Activated CD4-positive, alpha-beta T cell treated with anti-CD3 and anti-CD28 coated beads, Interleukin-2, amount 10 ng/mL, durations not matched to agents 7 days and 5 days (primary cell): ENCODE data around the gene RPUSD2. TPM values are rescaled to one million over a fixed set of nuclear protein-coding genes. Genes with fewer than 3 reads are reported as not detected.
A peak's percentile ranks its signal among the peaks of the same experiment; 100 is the strongest.

Experiments
- CTCF ChIA-PET: fragments of 350-600 bp; sonication (Branson Sonifier 250); formaldehyde crosslinking; loops from one replicate; lab custom pipeline; 2021; ENCODE audit warnings: antibody characterized with exemption; lab: Charles Lee
- POLR2A ChIA-PET: fragments of 350-600 bp; sonication (Branson Sonifier 250); formaldehyde crosslinking; loops from one replicate; lab custom pipeline; 2021; ENCODE audit warnings: antibody characterized with exemption; lab: Charles Lee
- DNase-seq: peaks from one replicate; pipeline ENCODE4 v3.0.0-alpha.2; 2020
- H3K27ac Mint-ChIP-seq: one replicate; pipeline ENCODE4 v1.8.0; 2021; ENCODE audit warnings: mild to moderate bottlenecking, moderate library complexity, mixed read lengths
- H3K27me3 Mint-ChIP-seq: one replicate; pipeline ENCODE4 v1.8.0; 2021; ENCODE audit warnings: mixed read lengths
- H3K36me3 Mint-ChIP-seq: one replicate; pipeline ENCODE4 v1.8.0; 2021; ENCODE audit warnings: low read depth, mixed read lengths
- H3K4me1 Mint-ChIP-seq: one replicate; pipeline ENCODE4 v1.8.0; 2021; ENCODE audit warnings: mixed read lengths
- H3K4me3 Mint-ChIP-seq: one replicate; pipeline ENCODE4 v1.8.0; 2021; ENCODE audit warnings: mild to moderate bottlenecking, moderate library complexity, mixed read lengths
- H3K9me3 Mint-ChIP-seq: one replicate; pipeline ENCODE4 v1.8.0; 2021; ENCODE audit warnings: mixed read lengths
- total RNA-seq, 2 experiments: library from RNA; stranded (reverse); gene quantifications; one replicate each; pipeline ENCODE4 v1.2.3, GENCODE V29; 2021

Gene RPUSD2
- total RNA-seq, 2 experiments from 2014 or later = 10.0 to 13.0 TPM

DNA sequence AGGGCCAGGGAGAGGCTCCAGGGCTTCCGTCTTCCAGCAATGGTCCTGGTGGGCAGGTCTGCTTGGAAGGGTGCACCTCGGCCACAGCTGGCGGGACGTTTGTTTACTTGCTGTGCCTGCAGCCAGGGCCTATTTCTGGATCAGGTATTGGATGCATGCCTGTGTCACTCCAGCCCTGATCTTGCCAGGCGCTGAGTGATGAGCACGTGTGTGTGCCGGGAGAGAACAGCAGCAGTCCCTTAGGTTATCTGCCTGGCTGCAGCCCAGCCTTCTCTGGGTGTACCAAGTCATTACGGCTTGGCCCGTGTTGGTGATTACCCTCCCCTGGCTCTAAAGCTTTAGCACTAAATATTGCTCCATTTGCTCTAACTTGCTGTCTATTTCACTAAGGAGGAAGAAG is 19.2 kb upstream of the RPUSD2 start:
- no peaks in the 10 kb centered on the region for H3K4me1 Mint-ChIP-seq
- no peak overlapping the region for H3K4me3 Mint-ChIP-seq
- H3K27ac Mint-ChIP-seq = no peak overlapping the region
- ChIA-PET CTCF (interaction anchor here (1.0 kb wide), 1 partner anchor 11 kb away, joined by 3 read pairs; no protein-coding TSS in a partner anchor), POLR2A (no interaction called here)
- no peaks in the 10 kb centered on the region for H3K27me3 Mint-ChIP-seq
- no peaks in the 10 kb centered on the region for H3K9me3 Mint-ChIP-seq
- H3K36me3 Mint-ChIP-seq = peaks cover 30% of the 10 kb centered on the region
- DNase-seq = no peak

DNA sequence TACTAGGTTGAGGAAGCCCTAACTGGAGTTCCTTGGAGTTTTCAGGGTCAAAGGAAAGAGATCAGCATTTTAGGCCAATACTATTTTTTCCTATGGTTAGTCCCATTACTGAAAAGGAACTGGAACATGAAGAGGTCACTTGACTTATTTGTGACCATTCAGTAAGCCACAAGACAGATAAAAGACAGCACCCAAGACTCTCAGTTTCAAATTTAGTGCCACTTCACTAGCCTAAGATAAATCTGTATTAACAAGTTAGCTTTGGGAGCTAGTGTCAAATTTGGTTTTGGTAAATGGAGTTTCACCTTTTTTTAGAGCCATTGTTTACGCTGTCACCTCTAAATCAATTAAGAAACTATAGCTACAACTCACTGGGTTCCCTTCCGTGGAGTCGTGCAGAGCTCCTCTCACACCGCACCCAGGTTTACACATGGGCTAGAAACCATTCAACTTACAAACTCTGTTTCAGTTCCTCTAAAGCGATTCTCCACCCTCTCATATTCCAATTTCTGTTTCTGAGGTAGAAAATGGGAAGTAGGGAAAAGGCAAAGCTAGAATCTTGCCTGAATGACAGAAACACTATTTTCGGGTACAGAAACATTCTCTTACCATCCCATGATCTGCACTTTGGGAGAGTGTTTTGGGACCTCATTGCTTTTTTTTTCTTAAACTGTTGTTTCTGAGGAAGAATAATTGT is 18.6 kb upstream of the RPUSD2 start:
- Mint-ChIP-seq H3K9me3 (no peaks in the 10 kb centered on the region), H3K27me3 (no peaks in the 10 kb centered on the region), H3K4me3 (no peak overlapping the region), H3K36me3 (peaks cover 33% of the 10 kb centered on the region), H3K4me1 (no peaks in the 10 kb centered on the region), H3K27ac (no peak overlapping the region)
- ChIA-PET CTCF (interaction anchor here (0.6 to 1.0 kb wide), 2 partner anchors 12 to 70 kb away, joined by 3 to 4 read pairs; no protein-coding TSS in a partner anchor), POLR2A (no interaction called here)
- DNase-seq = no peak

DNA sequence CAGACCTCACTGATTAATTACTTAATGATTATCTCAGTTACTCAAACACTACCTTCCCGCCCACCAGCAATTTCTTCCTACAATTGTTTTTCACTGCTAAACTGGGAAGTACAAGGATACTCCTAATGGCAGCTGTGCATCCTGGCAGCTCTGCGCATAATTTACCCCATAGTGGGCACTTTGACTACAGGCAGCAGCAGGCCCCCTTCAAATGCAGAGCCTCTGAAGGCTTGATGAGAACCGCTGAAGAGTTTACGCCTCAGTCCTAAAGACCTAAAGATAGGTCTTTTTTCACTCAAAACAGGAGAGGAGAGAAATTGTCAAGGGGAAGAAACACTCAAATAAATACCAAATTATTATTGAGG is 15.0 kb upstream of the RPUSD2 start:
- ChIA-PET POLR2A (no interaction called here), CTCF (no interaction called here)
- Mint-ChIP-seq H3K9me3 (no peaks in the 10 kb centered on the region), H3K4me3 (no peak overlapping the region), H3K27ac (no peak overlapping the region), H3K4me1 (peaks cover 2% of the 10 kb centered on the region), H3K36me3 (peaks cover 39% of the 10 kb centered on the region), H3K27me3 (no peaks in the 10 kb centered on the region)
- DNase-seq = no peak

DNA sequence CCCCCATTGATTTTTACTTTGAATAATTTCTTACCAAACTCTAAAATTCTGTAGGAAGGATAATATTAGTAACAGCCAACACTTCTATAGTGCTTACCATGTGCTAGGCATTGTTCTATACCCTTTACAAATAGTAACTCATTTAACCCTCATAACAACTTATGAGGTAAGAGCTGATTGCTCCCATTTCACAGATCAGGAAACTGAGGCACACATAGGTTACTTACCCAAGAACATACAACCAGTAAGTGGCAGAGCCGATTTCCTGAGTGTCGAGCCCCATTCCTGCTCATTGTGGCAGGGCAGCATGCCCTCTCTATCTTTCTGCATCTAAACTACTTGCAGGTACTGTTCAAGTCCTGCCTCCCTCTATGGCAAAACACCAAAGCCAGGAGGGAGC is 13.2 kb upstream of the RPUSD2 start:
- Mint-ChIP-seq H3K27me3 (no peaks in the 10 kb centered on the region), H3K4me1 (peaks cover 5% of the 10 kb centered on the region), H3K27ac (no peak overlapping the region), H3K4me3 (no peak overlapping the region), H3K9me3 (no peaks in the 10 kb centered on the region), H3K36me3 (peaks cover 41% of the 10 kb centered on the region)
- ChIA-PET CTCF (no interaction called here), POLR2A (no interaction called here)
- DNase-seq = no peak

DNA sequence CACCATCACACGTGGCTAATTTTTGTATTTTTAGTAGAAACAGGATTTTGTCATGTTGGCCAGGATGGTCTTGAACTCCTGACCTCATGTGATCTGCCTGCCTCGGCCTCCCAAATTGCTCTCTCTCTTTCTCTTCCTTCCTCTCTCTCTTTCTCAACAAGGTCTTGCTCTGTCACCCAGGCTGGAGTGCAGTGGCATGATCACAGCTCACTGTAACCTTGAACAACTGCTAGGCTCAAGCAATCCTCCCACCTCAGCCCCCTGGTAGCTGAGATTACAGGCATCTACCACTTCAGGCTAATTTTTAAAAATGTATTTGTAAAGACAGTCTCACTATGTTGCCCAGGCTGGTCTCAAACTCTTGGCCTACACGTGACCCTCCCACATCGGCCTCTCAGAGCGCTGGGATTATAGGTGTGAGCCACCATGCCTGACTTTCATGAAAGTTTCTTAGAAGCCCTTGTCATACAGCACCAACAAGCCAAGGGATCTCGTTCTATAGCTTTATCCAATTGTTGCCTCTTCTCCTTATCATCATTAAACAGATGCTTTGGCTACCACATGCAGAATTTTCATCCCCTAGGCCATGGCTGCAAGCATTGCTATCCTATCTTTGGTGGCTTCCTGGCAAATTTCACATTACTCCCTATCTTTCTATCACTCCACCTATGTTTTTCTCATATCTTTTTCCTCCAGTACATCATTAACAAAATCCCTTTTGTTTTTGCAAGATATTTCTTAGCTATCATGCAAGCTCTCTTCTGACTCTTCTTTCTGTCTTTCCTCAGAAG is 10.0 kb upstream of the RPUSD2 start:
- ChIA-PET CTCF (interaction anchor here (1.1 to 1.2 kb wide), 2 partner anchors 10 to 30 kb away, joined by 3 to 5 read pairs; no protein-coding TSS in a partner anchor), POLR2A (no interaction called here)
- Mint-ChIP-seq H3K27ac (no peak overlapping the region), H3K4me3 (no peak overlapping the region), H3K9me3 (no peaks in the 10 kb centered on the region), H3K4me1 (peaks cover 26% of the 10 kb centered on the region), H3K27me3 (no peaks in the 10 kb centered on the region), H3K36me3 (peaks cover 37% of the 10 kb centered on the region)
- DNase-seq = no peak

DNA sequence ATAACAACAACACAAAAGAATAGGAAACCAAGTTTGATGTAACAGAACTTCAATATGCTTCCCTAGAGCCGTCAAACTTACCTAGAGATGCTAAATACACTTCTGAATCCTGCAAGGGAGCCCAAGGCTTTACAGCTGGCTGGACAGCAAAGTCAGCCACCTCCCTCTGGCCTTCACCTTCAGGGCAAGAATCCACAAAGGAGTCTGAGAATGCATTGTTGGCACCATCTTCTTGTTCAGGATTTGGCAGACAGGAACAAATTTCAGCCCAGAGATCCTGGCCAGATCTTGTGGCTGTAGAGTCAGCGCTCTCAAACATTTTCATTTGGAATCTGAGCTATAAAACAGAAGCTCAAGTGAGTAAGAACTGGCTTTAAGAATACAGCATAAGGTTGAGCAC is 6.4 kb upstream of the RPUSD2 start:
- ChIA-PET POLR2A (no interaction called here), CTCF (interaction anchor here (1.0 to 1.6 kb wide), 2 partner anchors 24 to 29 kb away, joined by 3 to 4 read pairs; no protein-coding TSS in a partner anchor)
- H3K27me3 Mint-ChIP-seq = peaks cover 2% of the 10 kb centered on the region
- H3K4me1 Mint-ChIP-seq = peaks cover 41% of the 10 kb centered on the region
- H3K4me3 Mint-ChIP-seq = peak overlapping the region; percentile 34
- no peaks in the 10 kb centered on the region for H3K9me3 Mint-ChIP-seq
- DNase-seq = no peak
- H3K36me3 Mint-ChIP-seq = peaks cover 22% of the 10 kb centered on the region
- H3K27ac Mint-ChIP-seq = no peak overlapping the region

DNA sequence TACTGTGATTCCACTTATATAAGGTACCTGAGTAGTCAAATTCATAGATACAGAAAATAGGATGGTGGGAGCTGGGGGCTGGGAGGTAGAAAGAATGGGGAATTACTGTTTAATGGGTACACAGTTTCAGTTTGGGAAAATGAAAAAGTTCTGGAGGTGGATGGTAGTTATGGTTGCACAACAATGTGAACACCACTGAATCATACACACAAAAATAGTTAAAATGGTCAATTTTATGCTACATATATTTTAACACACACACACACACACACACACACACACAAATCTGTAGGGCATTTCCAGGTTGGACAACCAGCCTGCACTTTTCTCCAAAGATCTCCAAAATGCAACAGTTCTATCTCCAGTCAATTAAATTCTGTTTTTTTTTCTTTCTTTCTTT is 5.7 kb upstream of the RPUSD2 start:
- Mint-ChIP-seq H3K27ac (no peak overlapping the region), H3K27me3 (peaks cover 2% of the 10 kb centered on the region), H3K4me1 (peaks cover 41% of the 10 kb centered on the region), H3K9me3 (no peaks in the 10 kb centered on the region), H3K4me3 (peak overlapping the region; percentile 97), H3K36me3 (peaks cover 20% of the 10 kb centered on the region)
- CTCF ChIA-PET = interaction anchor here (1.6 kb wide), 1 partner anchor 25 kb away, joined by 4 read pairs; no protein-coding TSS in a partner anchor
- no peak for DNase-seq
- POLR2A ChIA-PET = no interaction called here

DNA sequence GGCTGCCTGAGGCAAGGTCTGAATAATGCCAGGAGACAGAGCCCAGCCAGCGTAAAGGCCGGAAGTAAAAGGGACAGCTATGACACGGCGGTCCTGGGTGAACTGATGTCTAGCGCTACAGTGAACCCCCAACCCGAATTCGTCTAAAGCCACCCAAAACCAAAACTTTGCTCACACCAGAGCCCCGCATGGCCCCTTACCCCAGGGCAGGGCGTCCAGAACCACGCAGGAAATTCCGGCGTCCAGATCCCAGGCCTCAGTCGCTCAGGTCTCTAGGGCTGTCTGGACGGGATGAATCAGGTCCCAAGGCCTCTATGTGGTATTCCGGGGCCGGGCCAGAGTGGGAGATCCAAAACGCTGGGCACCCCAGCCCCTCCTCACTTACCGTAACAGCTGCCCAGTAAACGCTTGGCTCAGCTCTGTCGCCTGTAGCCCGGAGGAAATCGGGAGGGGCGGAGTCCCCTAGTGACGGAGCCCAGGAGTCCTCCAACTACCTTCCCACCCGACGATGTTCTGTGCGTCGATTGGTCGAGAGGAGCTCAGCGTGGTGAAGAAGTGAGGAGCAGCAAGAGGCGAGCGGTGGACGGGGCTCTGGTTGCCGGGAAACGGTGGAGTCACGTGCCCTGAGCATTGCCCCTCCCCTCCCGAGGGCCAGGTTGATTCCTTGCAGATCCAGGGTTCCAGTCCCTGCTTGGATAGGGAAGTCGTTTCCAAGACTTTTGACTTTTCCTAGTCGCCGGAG is 4.3 kb upstream of the RPUSD2 start, which contains the start of gene CCDC32:
CCDC32 (minus strand) TSS at position 452 of the 742 bp plus-strand sequence. CDS start 2,027 bp downstream, outside the sequence.
- H3K9me3 Mint-ChIP-seq = no peaks in the 10 kb centered on the region
- H3K27me3 Mint-ChIP-seq = peaks cover 2% of the 10 kb centered on the region
- ChIA-PET CTCF (interaction anchor here (0.8 to 2.0 kb wide), 7 partner anchors 13 to 296 kb away, joined by 3 to 9 read pairs (median 4); no protein-coding TSS in a partner anchor), POLR2A (interaction anchor here (0.6 to 1.5 kb wide), 3 partner anchors 8 to 130 kb away, joined by 3 to 4 read pairs (median 3); partner anchors contain the start of gene RAD51)
- peak within 1 kb of the TSS; percentile 97 for H3K27ac Mint-ChIP-seq
- H3K4me1 Mint-ChIP-seq = peaks cover 43% of the 10 kb centered on the region
- H3K4me3 Mint-ChIP-seq = peak within 1 kb of the TSS; percentile 97
- H3K36me3 Mint-ChIP-seq = peaks cover 18% of the 10 kb centered on the region
- DNase-seq = peak; percentile 98

DNA sequence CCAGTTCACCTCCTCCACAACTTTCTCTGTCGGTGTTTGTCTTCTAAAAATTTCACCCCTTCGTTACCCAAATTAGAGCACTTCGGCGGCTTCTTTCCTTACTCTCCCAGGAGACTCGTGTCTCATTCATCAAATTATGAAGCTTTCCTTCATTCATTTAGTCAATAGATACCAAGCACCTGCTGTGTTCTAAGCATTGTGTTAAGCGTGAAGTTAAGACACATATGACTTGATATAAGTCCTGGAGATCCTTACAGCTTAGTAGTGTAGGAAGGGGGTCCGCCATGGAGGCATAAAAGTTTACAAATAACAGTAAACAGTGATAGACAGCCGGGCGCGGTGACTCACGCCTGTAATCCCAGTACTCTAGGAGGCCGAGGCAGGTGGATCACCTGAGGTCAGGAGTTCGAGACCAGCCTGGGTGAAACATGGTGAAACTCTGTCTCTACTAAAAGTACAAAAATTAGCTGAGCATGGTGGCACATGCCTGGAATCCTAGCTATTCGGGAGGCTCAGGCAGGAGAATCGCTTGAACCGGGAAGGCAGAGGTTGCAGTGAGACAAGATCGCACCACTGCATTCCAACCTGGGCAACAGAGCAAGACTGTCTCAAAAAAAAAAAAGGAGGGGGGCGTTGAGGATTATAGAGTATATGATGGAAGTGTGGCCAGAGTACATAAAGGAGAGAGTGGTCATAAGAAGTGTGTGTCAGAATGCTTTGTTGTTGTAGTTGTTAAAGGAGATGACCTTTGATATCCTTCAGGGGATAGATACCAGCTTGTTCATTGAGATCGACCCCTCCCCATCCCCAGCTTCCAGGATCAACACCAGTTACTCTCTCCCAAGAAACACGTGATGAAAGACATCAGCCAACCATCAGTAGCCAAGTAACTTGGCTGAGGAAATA is 3.5 kb upstream of the RPUSD2 start:
- Mint-ChIP-seq H3K4me1 (peaks cover 50% of the 10 kb centered on the region), H3K9me3 (no peaks in the 10 kb centered on the region), H3K27ac (peak overlapping the region; percentile 97), H3K36me3 (peaks cover 13% of the 10 kb centered on the region), H3K4me3 (peak overlapping the region; percentile 97), H3K27me3 (peaks cover 2% of the 10 kb centered on the region)
- ChIA-PET POLR2A (interaction anchor here (1.3 to 1.5 kb wide), 2 partner anchors 32 to 129 kb away, joined by 3 to 4 read pairs; partner anchors contain the start of gene RAD51), CTCF (interaction anchor here (0.6 to 2.0 kb wide), 7 partner anchors 12 to 320 kb away, joined by 3 to 9 read pairs (median 4); no protein-coding TSS in a partner anchor)
- no peak for DNase-seq

DNA sequence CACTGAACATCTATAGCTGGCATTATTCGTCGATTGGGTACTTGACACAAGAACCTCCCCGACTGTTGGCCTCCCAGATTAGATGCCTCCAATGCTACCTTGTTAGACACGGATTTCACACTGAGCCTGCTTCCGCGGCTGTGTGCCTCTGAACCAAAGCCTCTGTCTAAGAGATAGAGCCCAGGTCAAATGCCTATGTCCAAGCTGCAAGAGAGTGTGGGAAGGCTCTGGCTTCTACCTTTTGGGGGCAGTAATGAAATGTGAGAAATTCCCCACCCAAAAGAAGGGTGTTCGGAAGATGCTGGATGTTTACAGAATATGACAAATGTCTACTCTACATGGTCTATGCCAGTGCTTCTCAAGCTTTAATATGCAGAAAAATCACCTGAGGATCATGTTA is 2.0 kb upstream of the RPUSD2 start:
- no peak for DNase-seq
- Mint-ChIP-seq H3K27me3 (peaks cover 2% of the 10 kb centered on the region), H3K36me3 (peaks cover 5% of the 10 kb centered on the region), H3K9me3 (no peaks in the 10 kb centered on the region), H3K4me1 (peaks cover 53% of the 10 kb centered on the region), H3K4me3 (no peak overlapping the region), H3K27ac (no peak overlapping the region)
- ChIA-PET CTCF (no interaction called here), POLR2A (interaction anchor here (0.6 kb wide), 2 partner anchors 87 to 127 kb away, joined by 3 to 4 read pairs; no protein-coding TSS in a partner anchor)

DNA sequence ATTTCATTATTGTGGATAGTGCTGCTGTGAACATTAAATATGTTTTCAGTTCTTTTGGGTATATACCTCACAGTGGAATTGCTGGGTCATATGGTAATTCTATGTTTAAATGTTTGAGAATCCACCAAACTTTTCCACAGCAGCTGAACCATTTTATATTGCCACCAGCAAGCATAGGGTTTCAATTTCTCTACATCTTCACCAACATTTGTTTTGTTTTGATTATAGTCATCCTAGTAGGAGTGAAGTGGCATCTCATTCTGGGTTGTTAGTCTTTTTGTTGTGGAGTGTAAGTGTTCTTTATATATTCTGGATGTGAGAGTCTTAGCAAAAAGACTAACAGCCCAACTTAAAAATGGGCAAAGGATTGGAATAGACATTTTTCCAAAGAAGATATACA is 6.0 kb downstream of the RPUSD2 start:
- H3K27me3 Mint-ChIP-seq = no peaks in the 10 kb centered on the region
- CTCF ChIA-PET = no interaction called here
- POLR2A ChIA-PET = no interaction called here
- H3K9me3 Mint-ChIP-seq = no peaks in the 10 kb centered on the region
- H3K4me1 Mint-ChIP-seq = peaks cover 17% of the 10 kb centered on the region
- peaks cover 24% of the 10 kb centered on the region for H3K36me3 Mint-ChIP-seq
- H3K27ac Mint-ChIP-seq = no peak overlapping the region
- H3K4me3 Mint-ChIP-seq = no peak overlapping the region
- DNase-seq = no peak
